Frontal cortex (tissue), 4 donors: Measurements from ENCODE around the gene SCYGR3. TPM values are rescaled to one million over a fixed set of nuclear protein-coding genes. Genes with fewer than 3 reads are reported as not detected.

Experiments
- DNase-seq, 2 donors: peaks; one replicate each; pipeline ENCODE4 v3.0.0; 2012; ENCODE audit warnings: low spot score in 2 of 2
- FAIRE-seq: peaks from 2 replicates; lab custom pipeline; 2012; peaks lifted over from hg19 to GRCh38; lab: Jason Lieb, UNC
- total RNA-seq: library from RNA; depleted of rRNA; stranded (reverse); fragments of >200 nt; gene quantifications from one replicate; pipeline ENCODE4 v1.2.3, GENCODE V29; 2014
- donor health status: control.
- donor health status: control.
- donor health status: control.

SCYGR3 gene, protein sequence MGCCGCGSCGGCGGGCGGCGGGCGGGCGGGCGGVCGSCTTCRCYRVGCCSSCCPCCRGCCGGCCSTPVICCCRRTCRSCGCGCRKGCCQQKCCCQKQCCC
- not detected for total RNA-seq

- FAIRE-seq: no peak
These were observed at the start of gene SCYGR3 for GRCh38 chr2:227614740-227615139. Gene SCYGR3 (minus strand): TSS chr2:227614840. CDS start chr2:227614840, 0 bp downstream.

GRCh38 chr2:227661827-227662226, 47.2 kb upstream of the SCYGR3 start:
- FAIRE-seq (no peak), DNase-seq (no peak)

More at GRCh38 chr2:227614740-227615139, at the start of gene SCYGR3:
- DNase-seq: no peak

GRCh38 chr2:227661025-227661649, 46.5 kb upstream of the SCYGR3 start:
- DNase-seq: no peak
- FAIRE-seq: no peak

- FAIRE-seq: no peak
- no peak for DNase-seq
These were observed 42.7 kb upstream of the SCYGR3 start for GRCh38 chr2:227657199-227657845.

- no peak for FAIRE-seq
- DNase-seq: no peak
These were observed 40.8 kb upstream of the SCYGR3 start for GRCh38 chr2:227655454-227655853.

GRCh38 chr2:227654426-227654825, 39.8 kb upstream of the SCYGR3 start:
- no peak for DNase-seq
- FAIRE-seq: no peak

DNA sequence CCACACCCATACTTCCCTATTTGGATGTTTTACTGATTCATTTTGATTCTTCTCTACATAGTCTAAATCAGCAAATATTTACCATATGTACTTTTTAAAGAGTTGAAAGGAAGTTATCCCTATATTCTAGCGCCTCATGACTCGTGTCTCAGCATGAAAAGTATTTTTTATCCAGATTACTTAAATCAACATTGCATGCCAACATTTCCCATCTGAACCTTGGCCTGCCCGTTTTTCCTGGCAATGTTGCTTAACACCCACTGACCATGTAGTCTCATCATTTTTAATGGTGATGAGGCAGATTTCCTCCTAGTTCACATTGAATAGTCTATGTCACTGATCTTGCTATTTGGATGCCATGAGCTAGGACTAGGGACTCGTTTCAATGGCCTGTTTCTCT, 38.8 kb upstream of the SCYGR3 start:
- FAIRE-seq: no peak
- no peak for DNase-seq

GRCh38 chr2:227643990-227644551, 29.4 kb upstream of the SCYGR3 start:
- no peak for FAIRE-seq
- DNase-seq: no peak

- no peak for DNase-seq
These were observed 28.0 kb upstream of the SCYGR3 start for GRCh38 chr2:227642656-227643055.

DNA sequence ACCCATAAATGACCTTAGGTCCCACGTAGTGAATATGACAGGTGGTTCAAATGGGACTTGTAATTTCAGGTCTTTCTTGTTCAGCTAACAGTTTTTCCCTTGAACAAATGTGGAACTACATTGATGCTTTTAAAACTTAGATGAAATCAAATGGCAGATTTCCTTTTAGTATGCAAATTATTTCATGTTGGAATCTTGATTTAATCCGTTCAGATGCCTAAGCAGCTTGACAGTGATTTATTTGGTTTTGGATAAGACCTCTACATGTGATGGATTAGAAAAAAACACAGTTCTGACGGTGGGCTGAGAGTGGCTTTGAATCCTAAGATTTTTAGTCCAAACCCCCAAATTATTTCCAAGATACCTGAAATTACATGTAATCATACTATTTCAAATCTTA, 19.6 kb upstream of the SCYGR3 start:
- DNase-seq: no peak
- no peak for FAIRE-seq

More at GRCh38 chr2:227642656-227643055, 28.0 kb upstream of the SCYGR3 start:
- FAIRE-seq: no peak

DNA sequence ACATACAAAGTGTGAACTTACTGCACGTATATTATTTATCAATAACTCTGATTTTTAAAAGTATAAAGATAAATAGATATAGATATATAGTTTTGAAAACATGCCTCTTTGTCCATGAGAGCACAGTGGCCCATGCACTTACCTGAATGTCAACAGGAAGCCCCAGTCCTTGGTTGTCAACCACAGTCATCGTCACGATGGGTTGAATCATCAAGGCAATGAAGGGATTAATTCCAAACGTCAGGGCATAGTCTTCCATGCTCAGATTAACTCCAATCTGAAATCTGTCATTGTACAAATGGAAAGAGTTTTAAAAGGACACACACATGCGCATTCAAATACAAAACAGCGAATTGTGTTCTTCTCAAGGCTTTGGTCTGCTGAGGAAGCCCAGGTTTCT, 18.2 kb upstream of the SCYGR3 start:
- DNase-seq (no peak), FAIRE-seq (no peak)

DNA sequence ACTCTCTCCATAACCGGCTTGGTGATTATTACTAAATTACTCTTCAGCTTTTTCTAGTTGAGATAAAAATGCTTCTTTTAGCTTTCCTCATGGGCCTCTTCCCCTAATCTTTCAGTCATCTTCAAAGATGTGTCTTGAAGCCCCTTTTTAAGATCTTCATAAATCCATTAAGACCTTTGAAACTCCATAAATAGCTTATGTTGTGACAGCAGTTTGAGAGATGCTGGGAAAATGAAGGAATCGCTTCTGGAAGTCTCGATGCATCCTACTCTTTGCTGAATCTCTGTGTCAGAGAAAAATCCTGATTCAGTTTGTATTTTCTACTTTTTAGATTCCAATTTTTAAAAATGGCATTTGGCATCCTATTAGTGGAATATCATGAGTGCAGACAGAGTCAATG, 15.7 kb upstream of the SCYGR3 start:
- DNase-seq (no peak), FAIRE-seq (no peak)

DNA sequence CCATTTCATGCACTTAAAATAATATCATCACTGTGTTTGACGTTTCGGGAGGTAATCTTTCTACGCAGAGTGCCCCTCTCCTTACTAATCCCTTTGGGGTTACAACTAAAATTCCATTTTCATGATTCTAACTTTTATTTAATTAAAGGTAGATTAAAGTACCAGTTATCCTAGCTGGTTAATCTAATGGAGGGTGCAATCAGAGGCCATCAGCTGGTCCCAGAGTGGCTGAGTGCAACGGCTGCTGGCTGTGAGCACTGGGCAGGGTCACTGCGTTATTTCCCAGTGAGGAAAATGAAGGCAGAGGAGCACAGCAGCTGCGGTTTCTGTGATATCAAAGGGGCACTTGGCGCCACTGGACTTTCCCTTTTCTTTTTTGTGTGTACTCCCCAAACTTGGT, 14.8 kb upstream of the SCYGR3 start:
- DNase-seq (no peak), FAIRE-seq (no peak)

- FAIRE-seq (no peak), DNase-seq (no peak)
These were observed 13.1 kb upstream of the SCYGR3 start for GRCh38 chr2:227627769-227628168.

GRCh38 chr2:227626580-227627151, 12.0 kb upstream of the SCYGR3 start:
- FAIRE-seq (no peak), DNase-seq (no peak)

DNA sequence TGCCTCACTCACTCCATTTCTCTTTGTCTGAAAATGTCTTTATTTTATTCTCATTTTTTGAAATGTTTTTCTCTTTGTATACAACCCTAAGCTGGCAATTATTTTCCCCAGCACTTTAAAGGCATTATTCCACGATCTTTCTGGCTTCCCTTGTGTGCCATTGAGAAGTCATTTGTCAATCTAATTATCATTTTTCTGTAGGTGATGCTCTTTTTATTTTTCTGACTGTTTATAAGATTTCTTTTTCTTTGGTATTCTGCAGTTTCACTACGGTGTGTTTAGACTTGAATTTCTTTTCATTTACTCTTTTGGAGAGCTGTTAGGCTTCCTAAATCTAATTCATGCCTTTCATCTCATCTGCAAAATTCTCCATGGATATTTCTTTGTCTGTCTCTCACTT, 10.8 kb upstream of the SCYGR3 start:
- no peak for DNase-seq
- no peak for FAIRE-seq

GRCh38 chr2:227623226-227623625, 8.6 kb upstream of the SCYGR3 start:
- FAIRE-seq (no peak), DNase-seq (no peak)

GRCh38 chr2:227617316-227618230, 2.9 kb upstream of the SCYGR3 start, which contains the start of gene SCYGR4:
Gene SCYGR4 (plus strand): TSS chr2:227617498. CDS start chr2:227617498, 0 bp downstream.
- no peak for DNase-seq
- no peak for FAIRE-seq

DNA sequence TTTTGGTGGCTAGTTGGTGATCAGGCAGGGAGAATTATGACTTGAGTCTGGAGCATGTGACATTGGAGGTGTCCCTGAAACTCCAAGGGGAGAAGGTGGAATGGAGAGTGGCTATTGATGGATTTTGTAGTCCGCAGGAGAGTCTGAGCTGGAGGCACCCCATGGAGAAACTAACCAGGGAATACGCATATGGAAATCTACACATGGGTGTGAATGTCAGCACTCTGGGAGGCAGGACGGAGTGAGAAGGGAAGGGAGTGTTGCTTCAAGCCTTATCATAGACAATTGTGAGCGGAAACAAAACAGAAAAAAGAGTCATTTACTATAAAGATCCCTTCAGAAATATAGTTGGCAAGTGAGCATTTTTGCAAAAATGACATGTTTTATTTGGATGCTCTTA, 2.0 kb upstream of the SCYGR3 start:
- no peak for DNase-seq
- no peak for FAIRE-seq

DNA sequence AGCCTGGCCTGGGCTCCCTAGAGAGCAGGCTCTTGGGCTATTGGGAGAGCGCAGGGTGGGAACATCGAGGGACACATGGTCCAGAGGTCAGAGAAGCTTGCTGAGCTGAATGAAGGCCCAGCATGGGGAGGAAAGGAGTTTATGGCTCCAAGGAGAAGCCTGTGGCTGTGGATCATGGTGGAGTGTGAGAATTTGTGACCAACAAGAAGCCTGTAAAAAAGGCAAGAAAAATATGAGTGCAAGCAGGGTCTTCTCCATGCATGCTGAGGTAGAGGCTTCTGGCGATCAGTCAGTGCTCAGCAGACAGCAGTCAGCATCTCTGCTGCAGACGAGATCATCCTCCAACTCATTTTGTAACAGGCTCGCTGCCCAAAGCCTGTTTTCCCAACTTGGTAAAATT, 1.3 kb upstream of the SCYGR3 start:
- FAIRE-seq: no peak

More for the DNA sequence above, 1.3 kb upstream of the SCYGR3 start:
- no peak for DNase-seq
